Pancreas (tissue), 10 donors: ENCODE measurements around the gene TNS3. TPM values are rescaled to one million over a fixed set of nuclear protein-coding genes. Genes with fewer than 3 reads are reported as not detected.

Source experiments
- ATAC-seq, 4 donors: fragments of 200-7000 bp; cut with Tn5 transposase; one replicate each; pipeline versions ENCODE4 v1.8.0 to v1.9.1; 2020; ENCODE audit warnings: mild to moderate bottlenecking in 4 of 4, moderate library complexity in 4 of 4
- DNase-seq, 6 donors: peaks; one replicate each; pipeline ENCODE4 v3.0.0-alpha.2; 2020
- FAIRE-seq: peaks from 2 replicates; lab custom pipeline; 2012; peaks lifted over from hg19 to GRCh38; lab: Jason Lieb, UNC
- H3K27ac ChIP-seq, 4 donors: fragments of 200-600 bp; sonication (generic); 1 replicate in 3 of 4; 2 replicates in 1 of 4; pipeline versions ENCODE4 v1.5.0 to v1.8.0; 2020
- H3K27me3 ChIP-seq, 4 donors: fragments of 200-600 bp; one replicate each; pipeline ENCODE4 v1.8.0; 2021
- H3K36me3 ChIP-seq, 3 donors: fragments of 200-600 bp; sonication (generic) in 1 of 3; one replicate each; pipeline versions ENCODE4 v1.5.0 to v1.8.0; 2020 to 2021
- H3K4me1 ChIP-seq, 3 donors: fragments of 200-600 bp; one replicate each; pipeline ENCODE4 v1.8.0; 2021
- H3K4me3 ChIP-seq, 4 donors: fragments of 200-600 bp; sonication (generic) in 2 of 4; one replicate each; pipeline versions ENCODE4 v1.5.0 to v1.8.0; 2020 to 2021
- H3K9me3 ChIP-seq, 4 donors: fragments of 200-600 bp; one replicate each; pipeline ENCODE4 v1.8.0; 2021
- WGBS, 2 donors: extraction: QIAGEN DNeasy Blood & Tissue Kit; methylation state at CpG; one replicate each; pipeline ENCODE4 v1.1.7; 2013; 5-methylcytosine and 5-hydroxymethylcytosine counted together
- intact Hi-C, 3 donors: fragments of 100-400 bp; cut with DNase I; formaldehyde crosslinking; loops; one replicate each; pipeline versions ENCODE4 v1.11.1 to v1.14.2; 2022
- polyA plus RNA-seq, 2 donors: library from polyadenylated mRNA; stranded (reverse); fragments of 200-250 nt; gene quantifications; one replicate each; pipeline ENCODE4 v1.2.3, GENCODE V29; 2013
- total RNA-seq, 6 donors: library from RNA; stranded (reverse); fragmentation: NEBNext Ultra II Directional in 4 of 6; extraction: Animal tissue kit (Norgen Biotek cat#: 25700) in 4 of 6; gene quantifications; one replicate each; pipeline versions ENCODE4 v1.2.1 to v1.2.4, GENCODE V29; 2021 to 2023
- TF ChIP-seq, protein P1 (sequence below), 4 donors: fragments of 200-600 bp; sonication (generic) in 3 of 4; IDR thresholded peaks; one replicate each; pipeline versions ENCODE4 v1.5.0 to v1.8.0; 2021; ENCODE audit warnings: antibody characterized with exemption in 4 of 4
- donor health status: healthy with polysubstance abuse.
- donor health status: DM: no; HTN: no; CAD: no; lungs with moderate emphysema.
- donor health status: DM: no; HTN: no; CAD: no.
- donor health status: control.
- donor health status: control.
- donor health status: Bipolar disorder and iron deficiency.
- donor health status: DM: yes; HTN: yes; CAD: no.
- donor health status: DM: no; HTN: no; CAD: no.
- donor health status: DM: no; HTN: no; CAD: no.
- donor health status: DM: yes; HTN: yes; CAD: no.

TNS3 gene
- total and polyA plus RNA-seq, 8 donors = 28.0 to 125 (median 91.2) TPM

DNA sequence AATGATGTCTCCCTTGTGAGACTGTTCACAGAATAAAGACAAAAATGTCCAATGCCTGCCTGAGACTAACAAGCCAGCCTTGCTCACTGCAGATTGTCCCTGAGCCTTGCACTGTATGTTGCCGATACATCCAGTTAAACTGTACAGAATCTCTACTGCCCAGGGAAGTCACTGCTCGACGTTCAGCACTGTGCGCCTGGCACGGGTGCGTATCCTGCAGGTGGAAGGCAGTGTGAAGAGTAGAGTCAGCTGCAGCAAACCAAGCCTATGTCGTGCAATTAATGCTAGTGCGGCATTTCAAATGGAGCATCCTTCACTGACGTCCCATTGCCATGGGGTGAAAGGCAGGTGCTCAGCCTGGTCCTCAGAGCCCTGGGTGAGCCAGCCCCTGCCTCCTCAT is 132.9 kb downstream of the TNS3 start:
- DNase-seq (no peak), ATAC-seq (no peak), FAIRE-seq (no peak)
- Histone ChIP-seq H3K4me1 (peaks cover 47 to 66% (median 59%) of the 10 kb centered on the region in 3 donors), H3K4me3 (no peak overlapping the region), H3K36me3 (peaks cover 0 to 3% (median 0%) of the 10 kb centered on the region in 3 donors), H3K27me3 (no peaks in the 10 kb centered on the region), H3K9me3 (no peaks in the 10 kb centered on the region), H3K27ac (peak overlapping the region in 2 of 4 donors; percentile 6 to 27)
- intact Hi-C loops = loop anchor here in 1 of 3 donors (10.0 kb wide), 1 partner anchor 126 kb away; no protein-coding TSS in a partner anchor
- TF ChIP-seq, protein P1, sequence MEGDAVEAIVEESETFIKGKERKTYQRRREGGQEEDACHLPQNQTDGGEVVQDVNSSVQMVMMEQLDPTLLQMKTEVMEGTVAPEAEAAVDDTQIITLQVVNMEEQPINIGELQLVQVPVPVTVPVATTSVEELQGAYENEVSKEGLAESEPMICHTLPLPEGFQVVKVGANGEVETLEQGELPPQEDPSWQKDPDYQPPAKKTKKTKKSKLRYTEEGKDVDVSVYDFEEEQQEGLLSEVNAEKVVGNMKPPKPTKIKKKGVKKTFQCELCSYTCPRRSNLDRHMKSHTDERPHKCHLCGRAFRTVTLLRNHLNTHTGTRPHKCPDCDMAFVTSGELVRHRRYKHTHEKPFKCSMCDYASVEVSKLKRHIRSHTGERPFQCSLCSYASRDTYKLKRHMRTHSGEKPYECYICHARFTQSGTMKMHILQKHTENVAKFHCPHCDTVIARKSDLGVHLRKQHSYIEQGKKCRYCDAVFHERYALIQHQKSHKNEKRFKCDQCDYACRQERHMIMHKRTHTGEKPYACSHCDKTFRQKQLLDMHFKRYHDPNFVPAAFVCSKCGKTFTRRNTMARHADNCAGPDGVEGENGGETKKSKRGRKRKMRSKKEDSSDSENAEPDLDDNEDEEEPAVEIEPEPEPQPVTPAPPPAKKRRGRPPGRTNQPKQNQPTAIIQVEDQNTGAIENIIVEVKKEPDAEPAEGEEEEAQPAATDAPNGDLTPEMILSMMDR (IDR thresholded peaks at IDR 0.05) = no peak
- 61 to 70% methylated on average over 9 of the region's 9 CpGs for WGBS, 2 donors

DNA sequence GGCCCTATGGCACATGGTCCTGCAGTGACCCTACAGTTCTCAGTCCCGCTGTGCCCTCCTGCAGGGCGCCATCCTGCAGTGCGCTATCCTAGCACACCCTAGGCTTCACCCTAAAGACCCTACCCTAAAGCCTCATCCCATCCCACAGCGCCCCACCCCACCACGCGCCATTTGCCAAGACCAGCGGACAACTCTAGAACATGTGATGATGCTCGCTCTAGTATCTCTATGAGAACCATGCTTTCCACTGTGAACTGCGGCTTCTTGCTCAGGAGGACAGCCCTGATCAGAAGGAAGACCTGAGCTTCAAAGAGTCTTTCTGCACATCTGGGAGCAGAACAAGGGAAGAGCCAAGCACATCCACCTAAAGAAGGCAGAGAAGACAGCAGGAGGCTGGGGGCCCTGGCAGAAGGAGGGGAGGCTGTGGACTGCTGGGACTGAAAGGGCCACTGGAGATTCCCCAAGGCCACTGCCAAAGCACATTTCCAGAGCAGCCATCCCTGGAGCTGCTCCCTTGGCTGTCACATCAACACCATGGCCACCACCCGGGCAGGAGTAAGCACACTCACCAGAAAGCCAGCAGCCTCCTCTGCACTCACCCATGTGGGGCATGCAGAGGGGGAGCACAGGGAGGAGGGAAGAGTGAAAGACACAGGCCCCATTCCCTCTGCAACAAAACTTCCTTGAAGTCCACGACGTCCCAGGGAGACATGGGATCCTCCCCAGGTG is 134.1 kb downstream of the TNS3 start:
- H3K9me3 ChIP-seq = no peaks in the 10 kb centered on the region
- TF ChIP-seq, protein P1 (IDR thresholded peaks at IDR 0.05) = no peak
- intact Hi-C loops = loop anchor here in 1 of 3 donors (10.0 kb wide), 1 partner anchor 127 kb away; no protein-coding TSS in a partner anchor
- ATAC-seq = no peak
- H3K27ac ChIP-seq = peak overlapping the region in 3 of 4 donors; percentile 5 to 62 (median 33)
- H3K27me3 ChIP-seq = no peaks in the 10 kb centered on the region
- no peak for FAIRE-seq
- WGBS, 2 donors = 85 to 92% methylated on average over 12 of the region's 12 CpGs
- no peak overlapping the region for H3K4me3 ChIP-seq
- peaks cover 0 to 3% (median 0%) of the 10 kb centered on the region in 3 donors for H3K36me3 ChIP-seq
- H3K4me1 ChIP-seq = peaks cover 42 to 68% (median 60%) of the 10 kb centered on the region in 3 donors
- DNase-seq = no peak

DNA sequence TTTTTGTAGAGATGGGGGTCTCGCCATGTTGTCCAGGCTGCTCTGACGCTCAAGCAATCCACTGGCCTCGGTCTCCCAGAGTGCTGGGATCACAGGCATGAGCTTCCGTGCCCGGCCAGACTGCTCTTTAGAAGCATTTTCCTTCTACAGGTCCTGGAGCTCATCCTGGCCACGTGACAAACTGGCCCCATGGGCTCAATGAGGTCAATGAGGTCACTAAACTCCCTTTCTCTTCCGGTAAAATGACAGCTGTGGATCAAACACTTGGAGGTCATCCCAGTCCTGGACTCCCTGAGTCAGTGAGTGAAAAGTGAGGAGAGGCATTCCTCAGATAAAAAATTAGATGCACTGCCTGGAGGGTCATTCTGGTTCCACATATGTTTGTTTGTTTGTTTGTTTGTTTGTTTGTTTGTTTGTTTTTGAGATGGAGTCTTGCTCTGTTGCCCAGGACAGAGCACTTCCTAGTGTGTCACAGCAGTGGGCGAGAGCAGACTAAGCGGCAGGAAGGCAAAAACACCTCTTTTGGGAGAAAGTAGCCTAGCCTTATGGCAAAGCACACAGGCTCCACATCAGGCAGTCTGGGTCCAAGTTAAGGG is 134.9 kb downstream of the TNS3 start:
- ATAC-seq = peak in 2 of 4 donors; percentile 2 to 4

DNA sequence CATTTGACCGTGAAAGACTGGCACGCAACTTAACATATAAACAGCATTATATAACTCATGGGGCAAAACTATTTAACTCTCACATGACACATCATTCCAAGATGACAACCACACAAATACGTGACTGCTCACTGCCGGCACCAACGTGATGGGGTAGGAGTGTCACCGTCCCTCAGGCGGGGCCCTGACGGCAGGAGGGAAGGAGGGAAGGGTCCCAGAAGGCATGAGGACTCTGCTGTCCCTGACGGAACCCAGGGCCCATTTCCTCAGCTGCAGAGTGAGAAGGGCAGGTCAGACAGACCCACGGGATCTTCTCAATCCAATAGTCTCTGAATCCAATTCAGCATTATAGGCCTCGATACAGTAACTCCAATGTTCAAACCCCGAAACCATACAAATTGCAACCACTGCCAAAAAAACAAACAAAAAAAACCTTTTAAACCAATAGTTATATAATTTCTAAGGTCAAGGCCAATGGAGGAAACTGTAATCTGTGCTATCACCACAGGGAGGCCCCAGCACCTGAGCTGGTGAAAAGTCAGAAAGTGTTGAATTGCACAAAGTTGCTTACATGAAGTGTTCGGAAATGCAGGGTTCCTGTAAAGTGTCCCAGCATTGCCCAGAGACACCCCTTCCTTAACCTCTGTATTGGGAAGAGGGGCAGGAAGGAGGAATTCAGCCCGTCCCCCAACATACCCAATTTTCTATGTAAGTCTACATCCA is 137.4 kb downstream of the TNS3 start:
- peaks cover 0 to 11% (median 0%) of the 10 kb centered on the region in 3 donors for H3K36me3 ChIP-seq
- no peak overlapping the region for H3K4me3 ChIP-seq
- peak; percentile 35 to 65 (median 42) for ATAC-seq
- no peaks in the 10 kb centered on the region for H3K9me3 ChIP-seq
- 43 to 48% methylated on average over 14 of the region's 14 CpGs for WGBS, 2 donors
- peak overlapping the region in 2 of 4 donors; percentile 30 to 37 for H3K27ac ChIP-seq
- peaks cover 40 to 63% (median 59%) of the 10 kb centered on the region in 3 donors for H3K4me1 ChIP-seq
- TF ChIP-seq, protein P1 (IDR thresholded peaks at IDR 0.05) = peak; percentile 20 to 55 (median 28)
- intact Hi-C loops = loop anchor here in 1 of 3 donors (10.0 kb wide), 1 partner anchor 130 kb away; no protein-coding TSS in a partner anchor
- no peaks in the 10 kb centered on the region for H3K27me3 ChIP-seq
- no peak for FAIRE-seq
- peak in 2 of 6 donors; percentile 54 to 56 for DNase-seq

More for the DNA sequence above, 134.9 kb downstream of the TNS3 start:
- intact Hi-C loops = loop anchor here in 1 of 3 donors (10.0 kb wide), 1 partner anchor 128 kb away; no protein-coding TSS in a partner anchor
- Histone ChIP-seq H3K4me1 (peaks cover 46 to 74% (median 68%) of the 10 kb centered on the region in 3 donors), H3K36me3 (peaks cover 0 to 3% (median 0%) of the 10 kb centered on the region in 3 donors), H3K4me3 (no peak overlapping the region), H3K9me3 (no peaks in the 10 kb centered on the region), H3K27ac (peak overlapping the region in 3 of 4 donors; percentile 33 to 62 (median 35)), H3K27me3 (no peaks in the 10 kb centered on the region)
- TF ChIP-seq, protein P1 (IDR thresholded peaks at IDR 0.05) = no peak
- DNase-seq (peak in 1 of 6 donors; percentile 61), FAIRE-seq (no peak)
- WGBS, 2 donors = 36 to 48% methylated on average over 9 of the region's 9 CpGs
